Skin of body (tissue), 3 donors: ENCODE measurements around the gene GDPD5. TPM values are rescaled to one million over a fixed set of nuclear protein-coding genes. Genes with fewer than 3 reads are reported as not detected.

Experiments
- DNase-seq: peaks from one replicate; lab custom pipeline; 2025; lab: John Stamatoyannopoulos, UW
- small RNA-seq: library from RNA; depleted of rRNA; stranded (forward); fragments of <200 nt; gene quantifications from one replicate; pipeline ENCODE3, GENCODE V24; 2014; ENCODE audit warnings: low replicate concordance
- total RNA-seq: library from RNA; depleted of rRNA; stranded (reverse); fragments of >200 nt; gene quantifications from one replicate; pipeline ENCODE4 v1.2.3, GENCODE V29; 2014

GDPD5 gene
- total RNA-seq, 1 donor from 2014 or later: 9.6 TPM

- DNase-seq: no peak
Measured at GRCh38 chr11:75402002-75402773, 123.6 kb downstream of the GDPD5 start.

- peak; percentile 52 for DNase-seq
Measured at GRCh38 chr11:75400146-75400865, 125.4 kb downstream of the GDPD5 start.

- DNase-seq: peak; percentile 92
Measured at GRCh38 chr11:75399344-75400145, 126.2 kb downstream of the GDPD5 start, which contains the start of gene RPS3. Gene RPS3, plus strand, starts transcription at chr11:75399518. Its CDS starts 30 bp downstream, at chr11:75399548.

GRCh38 chr11:75398906-75399305 lies 126.8 kb downstream of the GDPD5 start:
- DNase-seq: no peak

- no peak for DNase-seq
Measured at GRCh38 chr11:75394085-75394840, 131.5 kb downstream of the GDPD5 start.

- no peak for DNase-seq
Measured at GRCh38 chr11:75389925-75390324, 135.8 kb downstream of the GDPD5 start.

GRCh38 chr11:75389276-75389605 lies 136.5 kb downstream of the GDPD5 start:
- DNase-seq: no peak

GRCh38 chr11:75388386-75389275 lies 137.1 kb downstream of the GDPD5 start:
- peak; percentile 58 for DNase-seq

- DNase-seq: no peak
Measured at GRCh38 chr11:75387736-75388294, 137.9 kb downstream of the GDPD5 start.

- DNase-seq: no peak
Measured at GRCh38 chr11:75386942-75387630, 138.7 kb downstream of the GDPD5 start.

Small RNAs within 50 kb of the gene (small RNA-seq; reads per million reads assigned to genes)
- gene SNORD15A: not detected
- gene SNORD15B: 91.7 reads per million, percentile 96 among the genes with 10 or more reads in this experiment

Other genes starting within 250 kb of the GDPD5 start
- 22.5 TPM for gene ARRB1, start 174.3 kb downstream of the GDPD5 start, total RNA-seq
- gene RPS3, start 126.4 kb downstream of the GDPD5 start, total RNA-seq: 1,432 TPM
- 0.99 TPM for gene KLHL35, start 92.7 kb downstream of the GDPD5 start, total RNA-seq
- gene SERPINH1, start 36.3 kb upstream of the GDPD5 start, total RNA-seq: 311 TPM
- 1.9 TPM for gene MAP6, start 143.1 kb upstream of the GDPD5 start, total RNA-seq
- gene MOGAT2, start 191.9 kb upstream of the GDPD5 start, total RNA-seq: 9.6 TPM
- gene DGAT2, start 242.8 kb upstream of the GDPD5 start, total RNA-seq: 79.3 TPM